Astrocyte (in vitro differentiated cells and primary cell): ENCODE results near the gene TRMT112.

Experiments used
- CTCF ChIP-seq: IDR thresholded peaks from 2 replicates; pipeline ENCODE4 v1.5.1; 2011; ENCODE audit warnings: low read depth, mild to moderate bottlenecking, inconsistent platforms, low read length, moderate library complexity; ENCODE audit not compliant: insufficient read depth
- EZH2 ChIP-seq: IDR thresholded peaks from 2 replicates; pipeline ENCODE4 v1.6.1; 2012; ENCODE audit warnings: mild to moderate bottlenecking, low read length, inconsistent platforms; ENCODE audit not compliant: insufficient read depth

GRCh38 chr11:64303109-64304031 lies 14.0 kb downstream of the TRMT112 start:
- no peak for TF ChIP-seq CTCF
- no peak for TF ChIP-seq EZH2
